HCT116 (cell line): ENCODE data around the gene NBEAL2. TPM values are rescaled to one million over a fixed set of nuclear protein-coding genes. Genes with fewer than 3 reads are reported as not detected.

Experiments
- ATAC-seq: fragments of 200-7000 bp; cut with Tn5 transposase; 2 replicates; pipeline ENCODE4 v1.9.1; 2020; ENCODE audit warnings: mild to moderate bottlenecking, moderate library complexity
- BruUV-seq: library from RNA; stranded (reverse); fragments of 400-500 nt; replicated peaks from 2 replicates; lab custom pipeline; 2021; lab: Mats Ljungman, UMichigan
- CTCF ChIA-PET: fragments of 300-600 bp; sonication (Branson Sonifier 250); formaldehyde crosslinking; loops from one replicate; lab custom pipeline; 2021; ENCODE audit warnings: antibody characterized with exemption; lab: Charles Lee
- POLR2A ChIA-PET: fragments of 300-600, 350-600 bp; sonication (Branson Sonifier 250); formaldehyde crosslinking; loops from one replicate; lab custom pipeline; 2021; ENCODE audit warnings: antibody characterized with exemption; lab: Charles Lee
- RAD21 ChIA-PET, 2 experiments: fragments of 300-600 bp; sonication (Branson Sonifier 250); formaldehyde crosslinking; loops; one replicate each; lab custom pipeline; 2023; ENCODE audit warnings: low total read pairs in 2 of 2; ENCODE audit not compliant: uncharacterized antibody in 2 of 2, unreplicated experiment in 2 of 2, low non-redundant PET in 1 of 2; lab: Charles Lee
- DNase-seq: peaks from one replicate; pipeline ENCODE4 v3.0.0-alpha.2; 2010; ENCODE audit warnings: low read depth, low spot score
- H2AFZ ChIP-seq: fragments of 200-600 bp; shearing (Covaris generic), sonication (generic); 2 replicates; pipeline ENCODE4 v1.6.1; 2017; ENCODE audit warnings: low read depth, mixed run types, mixed read lengths, antibody characterized with exemption, low read length; ENCODE audit not compliant: poor library complexity, severe bottlenecking
- H3K27ac ChIP-seq: 2 replicates; pipeline ENCODE4 v1.5.1; 2012; ENCODE audit warnings: low read depth, low read length
- H3K27me3 ChIP-seq: fragments of 200-600 bp; sonication (generic); 2 replicates; pipeline ENCODE4 v1.6.1; 2016; ENCODE audit warnings: mixed run types, low read length, mixed read lengths; ENCODE audit not compliant: insufficient read depth
- H3K36me3 ChIP-seq, 2 experiments: fragments of 200-500 bp in 1 of 2; fragments of 200-600 bp in 1 of 2; sonication (Bioruptor generic) in 1 of 2; sonication (generic) in 1 of 2; 2 replicates each; pipeline versions ENCODE4 v1.5.1 to v1.6.1; 2014 to 2016; ENCODE audit warnings: low read length in 2 of 2, inconsistent platforms in 1 of 2, mixed read lengths in 1 of 2, mixed run types in 1 of 2; ENCODE audit not compliant: insufficient read depth in 2 of 2, control insufficient read depth in 1 of 2
- H3K4me1 ChIP-seq, 2 experiments: fragments of 200-600 bp in 1 of 2; sonication (generic) in 1 of 2; 2 replicates each; pipeline versions ENCODE4 v1.5.1 to v1.6.1; 2012 to 2017; ENCODE audit warnings: low read length in 2 of 2, inconsistent platforms in 1 of 2, mild to moderate bottlenecking in 1 of 2, mixed read lengths in 1 of 2, mixed run types in 1 of 2, moderate library complexity in 1 of 2; ENCODE audit not compliant: insufficient read depth in 2 of 2, control insufficient read depth in 1 of 2
- H3K4me2 ChIP-seq: fragments of 200-600 bp; sonication (generic); 2 replicates; pipeline ENCODE4 v1.6.1; 2017; ENCODE audit warnings: mixed run types, low read length, mixed read lengths
- H3K4me3 ChIP-seq, 2 experiments: fragments of 200-600 bp in 1 of 2; sonication (generic) in 1 of 2; replicated peaks in 1 of 2; 2 replicates each; pipeline ENCODE4 v1.5.1; 2011 to 2016; ENCODE audit warnings: low read length in 2 of 2, control low read depth in 1 of 2, low read depth in 1 of 2, mild to moderate bottlenecking in 1 of 2, mixed read lengths in 1 of 2, mixed run types in 1 of 2
- H3K79me2 ChIP-seq: fragments of 200-600 bp; sonication (generic); 2 replicates; pipeline ENCODE4 v1.6.1; 2017; ENCODE audit warnings: mild to moderate bottlenecking, mixed run types, low read length, moderate library complexity, mixed read lengths; ENCODE audit not compliant: insufficient read depth
- H3K9ac ChIP-seq: fragments of 200-600 bp; sonication (generic); 2 replicates; pipeline ENCODE4 v1.6.1; 2016; ENCODE audit warnings: low read length, mixed read lengths
- H3K9me2 ChIP-seq: fragments of 200-600 bp; sonication (generic), shearing (Covaris generic); 2 replicates; pipeline ENCODE4 v1.6.1; 2017; ENCODE audit warnings: mixed run types, mild to moderate bottlenecking, moderate library complexity; ENCODE audit not compliant: insufficient read depth
- H3K9me3 ChIP-seq, 2 experiments: fragments of 200-500 bp in 1 of 2; fragments of 200-600 bp in 1 of 2; sonication (Bioruptor generic) in 1 of 2; sonication (generic) in 1 of 2; 2 replicates each; pipeline ENCODE4 v1.6.1; 2014 to 2017; ENCODE audit warnings: low read length in 2 of 2, mixed read lengths in 2 of 2, inconsistent platforms in 1 of 2, low read depth in 1 of 2, mild to moderate bottlenecking in 1 of 2, mixed run types in 1 of 2, moderate library complexity in 1 of 2; ENCODE audit not compliant: control insufficient read depth in 1 of 2, insufficient read depth in 1 of 2
- H4K20me1 ChIP-seq: fragments of 200-600 bp; sonication (generic), shearing (Covaris generic); 2 replicates; pipeline ENCODE4 v1.6.1; 2017; ENCODE audit warnings: mixed run types, mild to moderate bottlenecking, moderate library complexity; ENCODE audit not compliant: insufficient read depth
- CBX3 ChIP-seq: IDR thresholded peaks from 2 replicates; pipeline ENCODE4 v1.6.1; 2012; ENCODE audit warnings: low read depth
- CEBPB ChIP-seq: IDR thresholded peaks from 2 replicates; pipeline ENCODE4 v1.6.1; 2012; ENCODE audit warnings: low read depth
- EGR1 ChIP-seq: IDR thresholded peaks from 2 replicates; pipeline ENCODE4 v1.6.1; 2012; ENCODE audit warnings: low read depth
- ELF1 ChIP-seq: IDR thresholded peaks from 2 replicates; pipeline ENCODE4 v1.6.1; 2012; ENCODE audit warnings: low read depth, borderline replicate concordance
- EZH2 ChIP-seq: fragments of 200-600 bp; sonication (generic); IDR thresholded peaks from 2 replicates; pipeline ENCODE4 v1.6.1; 2017; ENCODE audit warnings: antibody characterized with exemption, mixed run types
- EZH2phosphoT487 ChIP-seq: fragments of 200-600 bp; IDR thresholded peaks from 2 replicates; pipeline ENCODE4 v1.6.1; 2018; ENCODE audit warnings: antibody characterized with exemption, borderline replicate concordance
- FOSL1 ChIP-seq: IDR thresholded peaks from 2 replicates; pipeline ENCODE4 v1.6.1; 2012; ENCODE audit warnings: low read depth
- JUND ChIP-seq: IDR thresholded peaks from 2 replicates; pipeline ENCODE4 v1.6.1; 2012
- POLR2A ChIP-seq: IDR thresholded peaks from 2 replicates; pipeline ENCODE4 v1.7.0; 2011; ENCODE audit warnings: borderline replicate concordance; ENCODE audit not compliant: insufficient read depth, insufficient read length; ENCODE audit errors: extremely low read depth
- POLR2AphosphoS5 ChIP-seq: IDR thresholded peaks from 2 replicates; pipeline ENCODE4 v1.6.1; 2011; ENCODE audit warnings: mild to moderate bottlenecking, low read depth, low read length, moderate library complexity
- RAD21 ChIP-seq: IDR thresholded peaks from 2 replicates; pipeline ENCODE4 v1.6.1; 2012; ENCODE audit warnings: low read depth, mild to moderate bottlenecking
- SIN3A ChIP-seq: IDR thresholded peaks from 2 replicates; pipeline ENCODE4 v1.6.1; 2012; ENCODE audit warnings: low read depth
- SP1 ChIP-seq: IDR thresholded peaks from 2 replicates; pipeline ENCODE4 v1.6.1; 2012; ENCODE audit warnings: low read depth
- SRF ChIP-seq: IDR thresholded peaks from 2 replicates; pipeline ENCODE4 v1.6.1; 2012; ENCODE audit warnings: low read depth
- YY1 ChIP-seq: IDR thresholded peaks from 2 replicates; pipeline ENCODE4 v1.6.1; 2011; ENCODE audit warnings: low read length, low read depth, moderate library complexity, mild to moderate bottlenecking; ENCODE audit not compliant: insufficient replicate concordance; ENCODE audit errors: extremely low read depth
- ZFX ChIP-seq: fragments of 450-650 bp; IDR thresholded peaks from 2 replicates; pipeline ENCODE4 v1.6.1; 2017
- ZNF274 ChIP-seq: fragments of 200-500 bp; sonication (Bioruptor generic); IDR thresholded peaks from 2 replicates; pipeline ENCODE4 v1.6.1; 2014; ENCODE audit warnings: mild to moderate bottlenecking, low read depth, low read length, inconsistent platforms
- intact Hi-C: fragments of 100-400 bp; cut with micrococcal nuclease; formaldehyde crosslinking; loops from 2 replicates; pipeline ENCODE4 v1.10.0; 2022
- total RNA-seq: library from RNA; stranded (reverse); gene quantifications from one replicate; pipeline ENCODE4 v1.2.1, GENCODE V29; 2021; ENCODE audit not compliant: unreplicated experiment
- TF ChIP-seq, protein P1 (sequence below): IDR thresholded peaks from 2 replicates; pipeline ENCODE4 v1.6.1; 2011; ENCODE audit warnings: mild to moderate bottlenecking, low read length, moderate library complexity; ENCODE audit not compliant: insufficient replicate concordance; ENCODE audit errors: extremely low read depth
- TF ChIP-seq, protein P2 (sequence below): IDR thresholded peaks from 2 replicates; pipeline ENCODE4 v1.6.1; 2012
- TF ChIP-seq, protein P3 (sequence below): IDR thresholded peaks from 2 replicates; pipeline ENCODE4 v1.6.1; 2012

Gene NBEAL2
- total RNA-seq, 1 experiment from 2014 or later, result 72.9 TPM

DNA sequence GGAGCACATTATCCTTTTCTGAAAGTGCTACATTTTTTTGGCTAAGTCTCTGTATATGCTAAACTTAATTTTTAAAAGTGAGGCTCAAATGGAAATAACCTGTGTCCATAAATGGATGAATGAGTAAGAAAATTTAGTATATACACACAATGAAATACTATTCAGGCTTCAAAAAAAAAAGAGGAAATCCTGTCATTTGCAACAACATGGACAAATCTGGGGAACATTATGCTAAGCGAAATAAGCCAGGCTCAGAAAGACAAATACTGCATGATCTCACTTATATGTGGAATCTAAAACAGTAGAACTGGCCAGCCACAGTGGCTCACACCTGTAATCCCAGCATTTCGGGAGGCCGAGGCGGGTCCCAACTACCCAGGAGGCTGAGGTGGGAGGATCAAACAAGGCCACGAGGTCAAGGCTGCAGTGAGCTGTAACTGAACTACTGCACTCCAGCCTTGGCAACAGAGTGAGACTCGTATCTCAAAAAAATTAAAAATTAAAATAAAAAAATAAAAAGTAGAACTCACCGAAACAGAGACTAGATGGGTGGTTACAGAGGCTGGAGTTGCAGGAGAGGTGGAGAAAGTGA is 28.7 kb upstream of the NBEAL2 start:
- RAD21 ChIA-PET, result no interaction called here
- CTCF ChIA-PET, result no interaction called here

DNA sequence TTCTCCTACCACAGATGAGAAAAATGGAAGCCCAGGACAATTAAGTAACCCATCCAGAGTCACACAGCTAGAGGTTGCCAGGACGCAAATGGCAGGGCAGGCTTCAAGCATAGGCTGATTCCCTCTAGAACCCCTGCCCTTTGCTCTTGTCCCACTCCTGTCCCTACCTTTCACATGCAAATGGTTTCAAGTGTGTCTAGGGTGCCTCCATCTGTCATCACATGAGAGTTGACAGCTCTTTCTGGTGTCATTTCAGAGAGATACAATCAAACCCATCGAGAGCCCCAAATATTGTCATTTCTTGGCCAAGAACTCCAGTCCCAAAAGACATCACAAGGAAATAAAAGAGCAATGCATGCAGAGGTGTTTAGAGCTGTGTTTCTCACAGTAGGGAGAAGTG is 26.7 kb upstream of the NBEAL2 start:
- ChIA-PET POLR2A (no interaction called here), RAD21 (no interaction called here), CTCF (no interaction called here)
- BruUV-seq, result TSS peak; percentile 11
- no peak overlapping the region for H3K4me2 ChIP-seq
- intact Hi-C loops, result no loop called here
- TF ChIP-seq FOSL1 (no peak), YY1 (no peak), EZH2 (no peak), SRF (no peak), POLR2AphosphoS5 (no peak), ZNF274 (no peak), SIN3A (no peak), JUND (no peak), POLR2A (no peak), CBX3 (no peak), SP1 (no peak), ZFX (no peak), CEBPB (no peak), ELF1 (no peak)
- TF ChIP-seq, protein P1, sequence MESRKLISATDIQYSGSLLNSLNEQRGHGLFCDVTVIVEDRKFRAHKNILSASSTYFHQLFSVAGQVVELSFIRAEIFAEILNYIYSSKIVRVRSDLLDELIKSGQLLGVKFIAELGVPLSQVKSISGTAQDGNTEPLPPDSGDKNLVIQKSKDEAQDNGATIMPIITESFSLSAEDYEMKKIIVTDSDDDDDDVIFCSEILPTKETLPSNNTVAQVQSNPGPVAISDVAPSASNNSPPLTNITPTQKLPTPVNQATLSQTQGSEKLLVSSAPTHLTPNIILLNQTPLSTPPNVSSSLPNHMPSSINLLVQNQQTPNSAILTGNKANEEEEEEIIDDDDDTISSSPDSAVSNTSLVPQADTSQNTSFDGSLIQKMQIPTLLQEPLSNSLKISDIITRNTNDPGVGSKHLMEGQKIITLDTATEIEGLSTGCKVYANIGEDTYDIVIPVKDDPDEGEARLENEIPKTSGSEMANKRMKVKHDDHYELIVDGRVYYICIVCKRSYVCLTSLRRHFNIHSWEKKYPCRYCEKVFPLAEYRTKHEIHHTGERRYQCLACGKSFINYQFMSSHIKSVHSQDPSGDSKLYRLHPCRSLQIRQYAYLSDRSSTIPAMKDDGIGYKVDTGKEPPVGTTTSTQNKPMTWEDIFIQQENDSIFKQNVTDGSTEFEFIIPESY, result no peak
- peaks cover 31 to 58% of the 10 kb centered on the region in 2 experiments for H3K4me1 ChIP-seq
- H3K4me3 ChIP-seq, result no peak overlapping the region
- H3K9me2 ChIP-seq, result no peaks in the 10 kb centered on the region
- H3K36me3 ChIP-seq, result no peaks in the 10 kb centered on the region
- H3K27ac ChIP-seq, result no peak overlapping the region
- peaks cover 49% of the 10 kb centered on the region for H4K20me1 ChIP-seq
- ATAC-seq (no peak), DNase-seq (no peak)
- H3K79me2 ChIP-seq, result peaks cover 98% of the 10 kb centered on the region
- no peak overlapping the region for H2AFZ ChIP-seq
- H3K9me3 ChIP-seq, result no peaks in the 10 kb centered on the region
- H3K9ac ChIP-seq, result no peak overlapping the region
- no peaks in the 10 kb centered on the region for H3K27me3 ChIP-seq

More for the DNA sequence above, 28.7 kb upstream of the NBEAL2 start:
- H3K9me2 ChIP-seq, result no peaks in the 10 kb centered on the region
- H3K4me2 ChIP-seq, result no peak overlapping the region
- peaks cover 51 to 77% of the 10 kb centered on the region in 2 experiments for H3K4me1 ChIP-seq
- TF ChIP-seq, protein P2, sequence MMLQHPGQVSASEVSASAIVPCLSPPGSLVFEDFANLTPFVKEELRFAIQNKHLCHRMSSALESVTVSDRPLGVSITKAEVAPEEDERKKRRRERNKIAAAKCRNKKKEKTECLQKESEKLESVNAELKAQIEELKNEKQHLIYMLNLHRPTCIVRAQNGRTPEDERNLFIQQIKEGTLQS, result no peak
- TF ChIP-seq CEBPB (no peak), RAD21 (no peak), YY1 (no peak), ZFX (no peak), ELF1 (no peak), EGR1 (no peak), SIN3A (no peak), SP1 (no peak), EZH2phosphoT487 (no peak), FOSL1 (no peak)
- TF ChIP-seq, protein P3, sequence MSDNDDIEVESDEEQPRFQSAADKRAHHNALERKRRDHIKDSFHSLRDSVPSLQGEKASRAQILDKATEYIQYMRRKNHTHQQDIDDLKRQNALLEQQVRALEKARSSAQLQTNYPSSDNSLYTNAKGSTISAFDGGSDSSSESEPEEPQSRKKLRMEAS, result no peak
- no peak overlapping the region for H2AFZ ChIP-seq
- BruUV-seq, result no TSS peak
- intact Hi-C loops, result no loop called here
- peaks cover 98% of the 10 kb centered on the region for H3K79me2 ChIP-seq
- peaks cover 0 to 5% of the 10 kb centered on the region in 2 experiments; a peak in 1 of 4 replicates for H3K36me3 ChIP-seq
- peaks cover 54% of the 10 kb centered on the region for H4K20me1 ChIP-seq
- H3K9me3 ChIP-seq, result no peaks in the 10 kb centered on the region
- no peak overlapping the region for H3K27ac ChIP-seq
- no peak for ATAC-seq
- H3K9ac ChIP-seq, result no peak overlapping the region
- POLR2A ChIA-PET, result interaction anchor here (1.2 kb wide), 1 partner anchor 26 kb away, joined by 4 read pairs; the partner anchor contains the start of gene CCDC12
- H3K27me3 ChIP-seq, result no peaks in the 10 kb centered on the region
- DNase-seq, result no peak
- no peak overlapping the region for H3K4me3 ChIP-seq
